Measurements from ENCODE around the gene DCC. TPM values are rescaled to one million over a fixed set of nuclear protein-coding genes. Genes with fewer than 3 reads are reported as not detected.

Gene DCC
- total and polyA plus RNA-seq, 2 donors (not counting 1 experiment from before 2014, with no cell fraction given) = not detected

GRCh38 chr18:53451902-53452301 is 1111.9 kb downstream of the DCC start:
- Mint-ChIP-seq H3K27me3 (no peaks in the 10 kb centered on the region), H3K4me3 (no peak overlapping the region), H3K27ac (no peak overlapping the region), H3K4me1 (no peaks in the 10 kb centered on the region), H3K9me3 (ENCODE audit: insufficient read depth) (no peaks in the 10 kb centered on the region)
- no peaks in the 10 kb centered on the region for H3K4me1 ChIP-seq (ENCODE audit: control insufficient read depth in 2 of 2, insufficient read depth in 2 of 2, low read length in 2 of 2)
- no peaks in the 10 kb centered on the region for H3K27me3 ChIP-seq (replicated peaks in 1 of 4; ENCODE audit: control extremely low read depth in 1 of 4, control insufficient read depth in 3 of 4, insufficient read depth in 4 of 4, low read length in 3 of 4)
- H2AFZ ChIP-seq (ENCODE audit: insufficient read depth, low read depth, low read length, poor library complexity, severe bottlenecking) = no peak overlapping the region
- CTCF ChIA-PET = no interaction called here
- ATAC-seq (ENCODE audit: low read depth) = no peak
- no peak for DNase-seq
- no peak overlapping the region for H3K4me2 ChIP-seq (replicated peaks; ENCODE audit: low read depth, low read length, poor library complexity, severe bottlenecking)
- no peak overlapping the region for H3K4me3 ChIP-seq (ENCODE audit: control extremely low read depth in 1 of 5, extremely low read depth in 1 of 5, insufficient read depth in 1 of 5, low read depth in 2 of 5, low read length in 4 of 5)
- intact Hi-C loops (cut with micrococcal nuclease) = no loop called here
- POLR2A ChIA-PET = no interaction called here
- no peaks in the 10 kb centered on the region for H4K20me1 ChIP-seq (ENCODE audit: control insufficient read depth, insufficient read depth, low read length, poor library complexity, severe bottlenecking)
- no peaks in the 10 kb centered on the region for H3K79me2 ChIP-seq (ENCODE audit: control insufficient read depth, insufficient read depth, low read length)
- no peak overlapping the region for H3K27ac ChIP-seq (ENCODE audit: low read length in 2 of 2)
- TF ChIP-seq CTCF (IDR thresholded peaks at IDR 0.05) (no peak), EZH2 (IDR thresholded peaks at IDR 0.05; ENCODE audit: borderline replicate concordance, insufficient read depth, low read depth, low read length, poor library complexity, severe bottlenecking) (no peak)
- no peak overlapping the region for H3K9ac ChIP-seq (ENCODE audit: low read length)
- H3K36me3 ChIP-seq (replicated peaks in 1 of 2; ENCODE audit: control extremely low read depth in 1 of 2, control insufficient read depth in 1 of 2, extremely low read depth in 1 of 2, insufficient read depth in 2 of 2, low read length in 1 of 2) = no peaks in the 10 kb centered on the region
- no CpG with 5 or more reads among the region's 2 CpGs for WGBS (ENCODE audit: insufficient coverage)
- H3K9me3 ChIP-seq (ENCODE audit: control extremely low read depth in 1 of 3, control insufficient read depth in 2 of 3, insufficient read depth in 1 of 3, low read length in 2 of 3) = no peaks in the 10 kb centered on the region

GRCh38 chr18:53457068-53457467 is 1117.1 kb downstream of the DCC start:
- H3K79me2 ChIP-seq (ENCODE audit: control insufficient read depth, insufficient read depth, low read length) = no peaks in the 10 kb centered on the region
- WGBS (ENCODE audit: insufficient coverage) = no CpG with 5 or more reads among the region's 1 CpG
- no peak for DNase-seq
- no peaks in the 10 kb centered on the region for H3K36me3 ChIP-seq (replicated peaks in 1 of 2; ENCODE audit: control extremely low read depth in 1 of 2, control insufficient read depth in 1 of 2, extremely low read depth in 1 of 2, insufficient read depth in 2 of 2, low read length in 1 of 2)
- Mint-ChIP-seq H3K9me3 (ENCODE audit: insufficient read depth) (no peaks in the 10 kb centered on the region), H3K4me3 (no peak overlapping the region), H3K27ac (no peak overlapping the region), H3K4me1 (no peaks in the 10 kb centered on the region), H3K27me3 (no peaks in the 10 kb centered on the region)
- TF ChIP-seq CTCF (IDR thresholded peaks at IDR 0.05) (no peak), EZH2 (IDR thresholded peaks at IDR 0.05; ENCODE audit: borderline replicate concordance, insufficient read depth, low read depth, low read length, poor library complexity, severe bottlenecking) (no peak)
- no peak overlapping the region for H3K4me3 ChIP-seq (ENCODE audit: control extremely low read depth in 1 of 5, extremely low read depth in 1 of 5, insufficient read depth in 1 of 5, low read depth in 2 of 5, low read length in 4 of 5)
- no peak overlapping the region for H3K9ac ChIP-seq (ENCODE audit: low read length)
- no peaks in the 10 kb centered on the region for H3K4me1 ChIP-seq (ENCODE audit: control insufficient read depth in 2 of 2, insufficient read depth in 2 of 2, low read length in 2 of 2)
- H2AFZ ChIP-seq (ENCODE audit: insufficient read depth, low read depth, low read length, poor library complexity, severe bottlenecking) = no peak overlapping the region
- intact Hi-C loops (cut with micrococcal nuclease) = no loop called here
- ChIA-PET CTCF (no interaction called here), POLR2A (no interaction called here)
- H4K20me1 ChIP-seq (ENCODE audit: control insufficient read depth, insufficient read depth, low read length, poor library complexity, severe bottlenecking) = no peaks in the 10 kb centered on the region
- no peaks in the 10 kb centered on the region for H3K27me3 ChIP-seq (replicated peaks in 1 of 4; ENCODE audit: control extremely low read depth in 1 of 4, control insufficient read depth in 3 of 4, insufficient read depth in 4 of 4, low read length in 3 of 4)
- ATAC-seq (ENCODE audit: low read depth) = no peak
- no peak overlapping the region for H3K27ac ChIP-seq (ENCODE audit: low read length in 2 of 2)
- no peak overlapping the region for H3K4me2 ChIP-seq (replicated peaks; ENCODE audit: low read depth, low read length, poor library complexity, severe bottlenecking)
- H3K9me3 ChIP-seq (ENCODE audit: control extremely low read depth in 1 of 3, control insufficient read depth in 2 of 3, insufficient read depth in 1 of 3, low read length in 2 of 3) = peaks cover 0 to 3% (median 0%) of the 10 kb centered on the region in 3 donors

All from B cell (primary cell).